Spleen (tissue), 7 donors: ENCODE measurements around the gene MTERF1.

Experiments used
- POLR2A ChIP-seq, 3 donors: fragments of 450-650 bp; IDR thresholded peaks; one replicate each; pipeline ENCODE4 v1.5.1; 2017; ENCODE audit warnings: antibody characterized with exemption in 3 of 3, mild to moderate bottlenecking in 1 of 3
- POLR2AphosphoS5 ChIP-seq, 3 donors: sonication (generic); formaldehyde crosslinking; IDR thresholded peaks; one replicate each; pipeline ENCODE4 v1.5.1; 2017; ENCODE audit warnings: antibody characterized with exemption in 3 of 3
- TF ChIP-seq, protein P1 (sequence below), 11 experiments: fragments of 200-600 bp in 7 of 11; fragments of 450-650 bp in 4 of 11; sonication (generic) in 4 of 11; IDR thresholded peaks in 8 of 11; conservative IDR thresholded peaks in 3 of 11; 1 replicate in 7 of 11; 2 replicates in 4 of 11; pipeline versions ENCODE4 v1.4.0 to v1.8.0; 2016 to 2021; ENCODE audit warnings: antibody characterized with exemption in 11 of 11, inconsistent platforms in 4 of 11, mild to moderate bottlenecking in 1 of 11
- donor health status: DM: no; HTN: no; CAD: no; lungs with moderate emphysema.
- donor health status: DM: no; HTN: no; CAD: no.
- donor health status: DM: no; HTN: no; CAD: no.

DNA sequence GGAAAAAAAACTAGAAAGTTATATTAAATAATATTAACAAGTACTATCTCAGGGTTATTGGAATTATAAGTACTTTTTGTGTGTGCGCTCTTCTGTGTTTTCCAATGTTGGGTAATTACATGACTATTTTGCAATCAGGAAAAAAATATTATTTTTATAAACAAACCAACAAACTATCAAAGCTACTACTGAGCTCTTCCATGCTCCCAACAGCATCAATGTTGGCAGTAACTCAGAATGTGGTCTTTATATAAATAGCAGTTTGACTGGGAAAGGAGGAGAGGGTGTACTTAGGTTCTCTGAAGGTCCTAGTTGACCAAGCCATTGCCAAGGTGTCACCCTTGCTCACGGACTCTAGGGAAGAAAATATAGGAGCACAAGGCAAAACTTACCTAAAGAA, 15.0 kb downstream of the MTERF1 start:
- TF ChIP-seq, protein P1, sequence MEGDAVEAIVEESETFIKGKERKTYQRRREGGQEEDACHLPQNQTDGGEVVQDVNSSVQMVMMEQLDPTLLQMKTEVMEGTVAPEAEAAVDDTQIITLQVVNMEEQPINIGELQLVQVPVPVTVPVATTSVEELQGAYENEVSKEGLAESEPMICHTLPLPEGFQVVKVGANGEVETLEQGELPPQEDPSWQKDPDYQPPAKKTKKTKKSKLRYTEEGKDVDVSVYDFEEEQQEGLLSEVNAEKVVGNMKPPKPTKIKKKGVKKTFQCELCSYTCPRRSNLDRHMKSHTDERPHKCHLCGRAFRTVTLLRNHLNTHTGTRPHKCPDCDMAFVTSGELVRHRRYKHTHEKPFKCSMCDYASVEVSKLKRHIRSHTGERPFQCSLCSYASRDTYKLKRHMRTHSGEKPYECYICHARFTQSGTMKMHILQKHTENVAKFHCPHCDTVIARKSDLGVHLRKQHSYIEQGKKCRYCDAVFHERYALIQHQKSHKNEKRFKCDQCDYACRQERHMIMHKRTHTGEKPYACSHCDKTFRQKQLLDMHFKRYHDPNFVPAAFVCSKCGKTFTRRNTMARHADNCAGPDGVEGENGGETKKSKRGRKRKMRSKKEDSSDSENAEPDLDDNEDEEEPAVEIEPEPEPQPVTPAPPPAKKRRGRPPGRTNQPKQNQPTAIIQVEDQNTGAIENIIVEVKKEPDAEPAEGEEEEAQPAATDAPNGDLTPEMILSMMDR (IDR thresholded peaks at IDR 0.05 in 8 of 11, conservative IDR thresholded peaks at IDR 0.05 in 3 of 11): no peak
- TF ChIP-seq POLR2A (IDR thresholded peaks at IDR 0.05) (no peak), POLR2AphosphoS5 (IDR thresholded peaks at IDR 0.05) (no peak)
